HG03460 (cell line): ENCODE data around the gene ATP5F1D.

ENCODE experiments used
- ATAC-seq: cut with Tn5 transposase; IDR thresholded peaks from one replicate; pipeline ENCODE4 v1.9.1; 2021; ENCODE audit not compliant: unreplicated experiment

Gene ATP5F1D

GRCh38 chr19:1269065-1269477 is 27.5 kb downstream of the ATP5F1D start, which contains the start of gene CIRBP:
Gene CIRBP, plus strand, starts transcription at chr19:1269332. Its CDS starts 1,602 bp downstream, at chr19:1270934.
- ATAC-seq: peak; percentile 42

- peak; percentile 27 for ATAC-seq
Measured at GRCh38 chr19:1269478-1270212, 28.1 kb downstream of the ATP5F1D start.

GRCh38 chr19:1270213-1270853 is 28.8 kb downstream of the ATP5F1D start:
- ATAC-seq: no peak

- no peak for ATAC-seq
Measured at GRCh38 chr19:1270854-1271527, 29.4 kb downstream of the ATP5F1D start.

- no peak for ATAC-seq
Measured at GRCh38 chr19:1271528-1272422, 30.2 kb downstream of the ATP5F1D start.

GRCh38 chr19:1272423-1273262 is 31.1 kb downstream of the ATP5F1D start:
- ATAC-seq: no peak

- ATAC-seq: no peak
Measured at GRCh38 chr19:1273263-1274041, 31.9 kb downstream of the ATP5F1D start.

- ATAC-seq: no peak
Measured at GRCh38 chr19:1274081-1274851, 32.7 kb downstream of the ATP5F1D start.

- no peak for ATAC-seq
Measured at GRCh38 chr19:1274852-1275259, 33.3 kb downstream of the ATP5F1D start.

GRCh38 chr19:1275260-1275975 is 33.9 kb downstream of the ATP5F1D start, which contains the start of gene FAM174C:
Gene FAM174C, plus strand, starts transcription at chr19:1275530. Its CDS starts 20 bp downstream, at chr19:1275550.
- peak; percentile 63 for ATAC-seq

GRCh38 chr19:1275976-1276627 is 34.6 kb downstream of the ATP5F1D start:
- ATAC-seq: no peak

- no peak for ATAC-seq
Measured at GRCh38 chr19:1276628-1277022, 35.1 kb downstream of the ATP5F1D start.

- ATAC-seq: no peak
Measured at GRCh38 chr19:1277061-1277460, 35.5 kb downstream of the ATP5F1D start.

GRCh38 chr19:1278074-1278473 is 36.5 kb downstream of the ATP5F1D start:
- no peak for ATAC-seq

GRCh38 chr19:1278713-1279660 is 37.4 kb downstream of the ATP5F1D start:
- no peak for ATAC-seq

GRCh38 chr19:1279782-1280341 is 38.3 kb downstream of the ATP5F1D start:
- ATAC-seq: no peak
